ENCODE data around the gene UNC119B. TPM values are rescaled to one million over a fixed set of nuclear protein-coding genes. Genes with fewer than 3 reads are reported as not detected.
A peak's percentile ranks its signal among the peaks of the same experiment; 100 is the strongest.
"Not testable (repeated sequence)": the region's sequence is repeated elsewhere in the genome, so short reads cannot be mapped to it uniquely, and the experiment has no call there.

Gene UNC119B
- total RNA-seq, 4 donors from 2014 or later, result 20.4 to 27.1 (median 22.1) TPM

DNA sequence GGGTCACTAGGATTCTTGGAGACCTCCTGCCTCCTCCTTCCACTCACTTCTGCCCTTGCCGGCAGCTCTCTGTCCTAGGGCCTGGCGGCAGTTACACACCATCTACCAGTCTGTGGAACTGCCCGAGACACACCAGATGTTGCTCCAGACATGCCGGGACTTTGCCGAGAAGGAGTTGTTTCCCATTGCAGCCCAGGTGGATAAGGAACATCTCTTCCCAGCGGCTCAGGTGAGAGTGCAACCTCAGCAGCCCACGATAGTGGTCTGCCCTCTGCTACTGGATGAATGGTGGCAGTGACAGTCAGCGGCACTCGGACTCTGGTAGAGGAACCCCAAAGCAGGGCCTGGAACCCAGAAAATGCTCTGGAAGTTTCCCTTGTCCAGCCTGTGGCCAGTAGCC, 16.7 kb downstream of the UNC119B start:
- H3K36me3 ChIP-seq, result peaks cover 0 to 56% (median 7%) of the 10 kb centered on the region in 3 donors
- no peak overlapping the region for H3K4me3 ChIP-seq
- no peaks in the 10 kb centered on the region for H3K27me3 ChIP-seq
- H3K9me3 ChIP-seq, result no peaks in the 10 kb centered on the region
- DNase-seq (ENCODE audit: low spot score in 2 of 2), result no peak
- H3K27ac ChIP-seq, result peak overlapping the region in 1 of 4 donors; percentile 84
- TF ChIP-seq EP300 (IDR thresholded peaks at IDR 0.05), result no peak
- no peak for TF ChIP-seq POLR2A (IDR thresholded peaks at IDR 0.05)
- TF ChIP-seq, protein P1, sequence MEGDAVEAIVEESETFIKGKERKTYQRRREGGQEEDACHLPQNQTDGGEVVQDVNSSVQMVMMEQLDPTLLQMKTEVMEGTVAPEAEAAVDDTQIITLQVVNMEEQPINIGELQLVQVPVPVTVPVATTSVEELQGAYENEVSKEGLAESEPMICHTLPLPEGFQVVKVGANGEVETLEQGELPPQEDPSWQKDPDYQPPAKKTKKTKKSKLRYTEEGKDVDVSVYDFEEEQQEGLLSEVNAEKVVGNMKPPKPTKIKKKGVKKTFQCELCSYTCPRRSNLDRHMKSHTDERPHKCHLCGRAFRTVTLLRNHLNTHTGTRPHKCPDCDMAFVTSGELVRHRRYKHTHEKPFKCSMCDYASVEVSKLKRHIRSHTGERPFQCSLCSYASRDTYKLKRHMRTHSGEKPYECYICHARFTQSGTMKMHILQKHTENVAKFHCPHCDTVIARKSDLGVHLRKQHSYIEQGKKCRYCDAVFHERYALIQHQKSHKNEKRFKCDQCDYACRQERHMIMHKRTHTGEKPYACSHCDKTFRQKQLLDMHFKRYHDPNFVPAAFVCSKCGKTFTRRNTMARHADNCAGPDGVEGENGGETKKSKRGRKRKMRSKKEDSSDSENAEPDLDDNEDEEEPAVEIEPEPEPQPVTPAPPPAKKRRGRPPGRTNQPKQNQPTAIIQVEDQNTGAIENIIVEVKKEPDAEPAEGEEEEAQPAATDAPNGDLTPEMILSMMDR (IDR thresholded peaks at IDR 0.05), result no peak
- H3K4me1 ChIP-seq, result peaks cover 0 to 16% (median 8%) of the 10 kb centered on the region in 4 donors
- WGBS, 2 donors, result 95 to 98% methylated on average over 9 of the region's 9 CpGs

DNA sequence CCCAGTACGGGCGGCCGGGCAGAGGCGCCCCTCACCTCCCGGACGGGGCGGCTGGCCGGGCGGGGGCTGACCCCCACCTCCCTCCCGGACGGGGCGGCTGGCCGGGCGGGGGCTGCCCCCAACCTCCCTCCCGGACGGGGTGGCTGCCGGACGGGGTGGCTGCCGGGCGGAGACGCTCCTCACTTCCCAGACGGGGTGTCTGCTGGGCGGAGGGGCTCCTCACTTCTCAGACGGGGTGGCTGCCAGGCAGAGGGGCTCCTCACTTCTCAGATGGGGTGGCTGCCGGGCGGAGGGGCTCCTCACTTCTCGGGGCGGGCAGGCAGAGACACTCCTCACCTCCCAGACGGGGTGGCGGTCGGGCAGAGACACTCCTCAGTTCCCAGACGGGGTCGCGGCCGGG, 21.9 kb downstream of the UNC119B start:
- not testable (repeated sequence) for H3K4me3 ChIP-seq; H3K9me3 ChIP-seq; H3K27ac ChIP-seq; DNase-seq (ENCODE audit: low spot score in 2 of 2); H3K4me1 ChIP-seq; H3K27me3 ChIP-seq
- WGBS, 2 donors, result 92 to 93% methylated on average over 18 to 20 of the region's 35 CpGs
- peaks cover 0 to 60% (median 7%) of the 10 kb centered on the region in 3 donors for H3K36me3 ChIP-seq

DNA sequence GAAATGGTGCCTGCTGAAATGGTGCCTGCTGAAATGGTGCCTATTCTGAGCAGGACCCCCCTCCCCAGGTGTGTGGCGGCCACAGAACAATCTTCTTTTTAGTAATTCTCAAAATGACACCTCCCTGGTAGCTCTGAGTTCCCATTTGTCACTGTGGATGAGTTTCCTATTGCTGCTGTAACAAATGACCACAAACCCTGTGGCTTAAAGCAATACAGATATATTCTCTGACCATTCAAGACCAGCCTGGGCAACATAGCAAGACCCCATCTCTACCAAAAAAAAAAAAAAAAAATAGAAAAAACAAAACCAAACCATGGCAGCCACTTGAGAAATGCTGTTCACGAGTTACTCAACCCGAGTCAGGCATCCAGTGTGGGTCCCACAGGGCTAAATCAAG, 23.3 kb downstream of the UNC119B start:
- peaks cover 0 to 63% (median 7%) of the 10 kb centered on the region in 3 donors for H3K36me3 ChIP-seq
- WGBS, 2 donors, result 81 to 95% methylated on average over 3 of the region's 3 CpGs

DNA sequence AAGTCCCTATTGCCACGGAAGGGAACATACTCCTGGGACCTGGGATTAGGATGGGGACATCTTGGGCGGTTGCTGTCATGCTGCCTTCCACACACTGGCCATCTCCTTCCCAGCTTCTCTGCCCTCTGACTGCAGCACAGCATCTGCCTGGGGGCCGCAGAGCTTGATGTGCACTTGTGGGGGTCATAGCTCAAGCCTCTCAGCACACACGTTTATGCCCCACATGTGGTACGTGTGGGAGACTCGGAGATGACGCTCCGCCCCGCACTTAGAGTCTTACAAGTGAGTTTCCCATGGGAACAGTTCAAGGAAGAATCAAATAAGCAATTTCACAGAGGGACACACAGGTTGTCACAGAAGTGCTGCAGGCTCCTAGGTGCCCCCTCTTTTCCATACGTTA, 24.0 kb downstream of the UNC119B start:
- TF ChIP-seq, protein P1 (IDR thresholded peaks at IDR 0.05), result no peak
- no peak for TF ChIP-seq EP300 (IDR thresholded peaks at IDR 0.05)
- no peak for TF ChIP-seq POLR2A (IDR thresholded peaks at IDR 0.05)
- H3K36me3 ChIP-seq, result peaks cover 0 to 70% (median 7%) of the 10 kb centered on the region in 3 donors

More for the DNA sequence above, 23.3 kb downstream of the UNC119B start:
- Histone ChIP-seq H3K9me3 (no peaks in the 10 kb centered on the region), H3K4me1 (no peaks in the 10 kb centered on the region), H3K27ac (no peak overlapping the region), H3K4me3 (no peak overlapping the region), H3K27me3 (no peaks in the 10 kb centered on the region)
- TF ChIP-seq EP300 (IDR thresholded peaks at IDR 0.05), result no peak
- TF ChIP-seq, protein P1 (IDR thresholded peaks at IDR 0.05), result no peak
- no peak for TF ChIP-seq POLR2A (IDR thresholded peaks at IDR 0.05)
- DNase-seq (ENCODE audit: low spot score in 2 of 2), result no peak

DNA sequence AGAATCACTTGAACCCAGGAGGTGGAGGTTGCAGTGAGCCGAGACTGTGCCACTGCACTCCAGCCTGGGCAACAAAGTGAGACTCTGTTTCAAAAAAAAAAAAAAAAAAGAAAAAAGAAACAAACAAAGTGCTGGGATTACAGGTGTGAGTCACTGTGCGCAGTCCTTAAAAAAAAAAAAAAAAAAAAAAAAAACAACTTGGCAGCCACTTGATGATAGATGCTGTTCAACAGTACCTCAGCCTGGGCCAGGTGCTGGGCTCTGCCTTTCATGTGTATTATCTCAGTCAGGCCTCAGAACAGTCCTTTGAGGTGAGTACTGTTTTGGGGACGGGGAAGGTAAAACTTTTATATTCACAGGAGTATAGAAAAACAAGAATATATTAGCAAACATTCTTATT, 24.9 kb downstream of the UNC119B start:
- H3K27ac ChIP-seq, result no peak overlapping the region
- TF ChIP-seq EP300 (IDR thresholded peaks at IDR 0.05), result no peak
- TF ChIP-seq, protein P1 (IDR thresholded peaks at IDR 0.05), result no peak
- TF ChIP-seq POLR2A (IDR thresholded peaks at IDR 0.05), result no peak
- H3K9me3 ChIP-seq, result no peaks in the 10 kb centered on the region
- H3K4me1 ChIP-seq, result no peaks in the 10 kb centered on the region
- H3K4me3 ChIP-seq, result no peak overlapping the region
- H3K27me3 ChIP-seq, result no peaks in the 10 kb centered on the region
- peaks cover 0 to 70% (median 6%) of the 10 kb centered on the region in 3 donors for H3K36me3 ChIP-seq
- DNase-seq (ENCODE audit: low spot score in 2 of 2), result no peak
- 94 to 97% methylated on average over 3 of the region's 3 CpGs for WGBS, 2 donors

More for the DNA sequence above, 24.0 kb downstream of the UNC119B start:
- 90 to 92% methylated on average over 10 of the region's 10 CpGs for WGBS, 2 donors
- Histone ChIP-seq H3K4me3 (no peak overlapping the region), H3K27ac (no peak overlapping the region), H3K27me3 (no peaks in the 10 kb centered on the region), H3K9me3 (no peaks in the 10 kb centered on the region), H3K4me1 (no peaks in the 10 kb centered on the region)
- no peak for DNase-seq (ENCODE audit: low spot score in 2 of 2)

Data from tibial nerve (tissue), 4 donors.